DOHH2 (cell line): ENCODE measurements around the gene VASP.

Experiments
- EZH2phosphoT487 ChIP-seq: fragments of 200-600 bp; sonication (generic); IDR thresholded peaks from 2 replicates; pipeline ENCODE4 v1.6.1; 2017; ENCODE audit warnings: borderline replicate concordance, mild to moderate bottlenecking, antibody characterized with exemption, low read length, moderate library complexity, mixed read lengths
- TF ChIP-seq, protein P1 (sequence below): fragments of 200-600 bp; sonication (generic); IDR thresholded peaks from one replicate; pipeline ENCODE4 v1.5.1; 2014; ENCODE audit warnings: antibody characterized with exemption, mild to moderate bottlenecking, low read depth, low read length; ENCODE audit not compliant: poor library complexity, severe bottlenecking

DNA sequence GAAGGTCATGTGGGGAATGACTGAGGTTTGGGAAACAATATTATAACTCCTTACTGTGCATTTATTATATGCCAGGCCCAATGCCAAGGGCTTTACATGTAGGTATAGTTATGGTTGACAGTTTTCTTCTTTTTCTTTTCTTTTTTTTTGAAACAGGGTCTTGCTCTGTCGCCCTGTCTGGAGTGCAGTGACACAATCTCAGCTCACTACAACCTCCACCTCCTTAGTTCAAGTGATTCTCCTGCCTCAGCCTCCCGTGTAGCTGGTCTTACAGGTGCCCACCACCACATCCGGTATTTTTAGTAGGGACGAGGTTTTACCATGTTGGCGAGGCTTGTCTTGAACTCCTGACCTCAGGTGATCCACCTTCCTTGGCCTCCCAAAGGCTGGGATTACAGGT is 24.2 kb upstream of the VASP start:
- TF ChIP-seq, protein P1, sequence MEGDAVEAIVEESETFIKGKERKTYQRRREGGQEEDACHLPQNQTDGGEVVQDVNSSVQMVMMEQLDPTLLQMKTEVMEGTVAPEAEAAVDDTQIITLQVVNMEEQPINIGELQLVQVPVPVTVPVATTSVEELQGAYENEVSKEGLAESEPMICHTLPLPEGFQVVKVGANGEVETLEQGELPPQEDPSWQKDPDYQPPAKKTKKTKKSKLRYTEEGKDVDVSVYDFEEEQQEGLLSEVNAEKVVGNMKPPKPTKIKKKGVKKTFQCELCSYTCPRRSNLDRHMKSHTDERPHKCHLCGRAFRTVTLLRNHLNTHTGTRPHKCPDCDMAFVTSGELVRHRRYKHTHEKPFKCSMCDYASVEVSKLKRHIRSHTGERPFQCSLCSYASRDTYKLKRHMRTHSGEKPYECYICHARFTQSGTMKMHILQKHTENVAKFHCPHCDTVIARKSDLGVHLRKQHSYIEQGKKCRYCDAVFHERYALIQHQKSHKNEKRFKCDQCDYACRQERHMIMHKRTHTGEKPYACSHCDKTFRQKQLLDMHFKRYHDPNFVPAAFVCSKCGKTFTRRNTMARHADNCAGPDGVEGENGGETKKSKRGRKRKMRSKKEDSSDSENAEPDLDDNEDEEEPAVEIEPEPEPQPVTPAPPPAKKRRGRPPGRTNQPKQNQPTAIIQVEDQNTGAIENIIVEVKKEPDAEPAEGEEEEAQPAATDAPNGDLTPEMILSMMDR = no peak
- no peak for TF ChIP-seq EZH2phosphoT487
